HepG2 (cell line): ENCODE data around the gene REST. TPM values are rescaled to one million over a fixed set of nuclear protein-coding genes. Genes with fewer than 3 reads are reported as not detected.

Experiments
- ELK4 ChIP-seq: sonication (generic); formaldehyde crosslinking; IDR thresholded peaks from 2 replicates; pipeline ENCODE4 v1.9.0; 2021; ENCODE audit warnings: missing genetic modification reagents, borderline replicate concordance
- FIP1L1 ChIP-seq: fragments of 200-400 bp; formaldehyde crosslinking; IDR thresholded peaks from 2 replicates; pipeline ENCODE4 v1.6.1; 2018; ENCODE audit warnings: low read depth, mild to moderate bottlenecking, low read length, moderate library complexity, borderline replicate concordance; ENCODE audit not compliant: insufficient read depth
- FOXC1 ChIP-seq: sonication (generic); formaldehyde crosslinking; IDR thresholded peaks from 2 replicates; pipeline ENCODE4 v1.8.0; 2022; ENCODE audit warnings: mild to moderate bottlenecking, missing genetic modification reagents, borderline replicate concordance
- GABPB1 ChIP-seq: IDR thresholded peaks from 2 replicates; pipeline ENCODE4 v1.6.1; 2016; ENCODE audit warnings: mild to moderate bottlenecking, missing genetic modification reagents, moderate library complexity, missing compliant biosample characterization
- HBP1 ChIP-seq: IDR thresholded peaks from 2 replicates; pipeline ENCODE4 v1.6.1; 2016; ENCODE audit warnings: low read depth, control low read depth
- PHF20 ChIP-seq: sonication (generic); formaldehyde crosslinking; IDR thresholded peaks from 2 replicates; pipeline ENCODE4 v1.5.0; 2020; ENCODE audit warnings: mild to moderate bottlenecking, missing genetic modification reagents
- PPARG ChIP-seq: conservative IDR thresholded peaks from 2 replicates; pipeline ENCODE4 v1.6.1; 2016; ENCODE audit warnings: missing biosample characterization, missing genetic modification reagents
- PTBP1 ChIP-seq: fragments of 200-400 bp; formaldehyde crosslinking; IDR thresholded peaks from 2 replicates; pipeline ENCODE4 v1.6.1; 2018; ENCODE audit warnings: low read length, low read depth; ENCODE audit not compliant: poor library complexity, severe bottlenecking
- SNAPC2 ChIP-seq: sonication (generic); formaldehyde crosslinking; IDR thresholded peaks from 2 replicates; pipeline ENCODE4 v1.8.1; 2022; ENCODE audit warnings: mild to moderate bottlenecking, missing genetic modification reagents
- TP53 ChIP-seq: sonication (generic); formaldehyde crosslinking; conservative IDR thresholded peaks from 2 replicates; pipeline ENCODE4 v1.4.0; 2020; ENCODE audit warnings: missing genetic modification reagents
- U2AF1 ChIP-seq: fragments of 200-400 bp; formaldehyde crosslinking; optimal IDR thresholded peaks from 2 replicates; pipeline ENCODE3; 2017; ENCODE audit warnings: mild to moderate bottlenecking, low read depth, low read length
- ZBTB37 ChIP-seq: sonication (generic); formaldehyde crosslinking; IDR thresholded peaks from 2 replicates; pipeline ENCODE4 v1.4.0; 2020; ENCODE audit warnings: mild to moderate bottlenecking, missing genetic modification reagents
- ZBTB7B ChIP-seq: sonication (generic); formaldehyde crosslinking; IDR thresholded peaks from 2 replicates; pipeline ENCODE4 v1.4.0; 2020; ENCODE audit warnings: missing genetic modification reagents
- ZNF20 ChIP-seq: sonication (generic); formaldehyde crosslinking; IDR thresholded peaks from 2 replicates; pipeline ENCODE4 v1.4.0; 2020; ENCODE audit warnings: mild to moderate bottlenecking, moderate library complexity, missing genetic modification reagents
- ZNF230 ChIP-seq: sonication (generic); formaldehyde crosslinking; IDR thresholded peaks from 2 replicates; pipeline ENCODE4 v1.4.0; 2020; ENCODE audit warnings: mild to moderate bottlenecking, missing genetic modification reagents
- ZNF34 ChIP-seq: sonication (generic); formaldehyde crosslinking; IDR thresholded peaks from 2 replicates; pipeline ENCODE4 v1.4.0; 2020; ENCODE audit warnings: mild to moderate bottlenecking, missing genetic modification reagents, borderline replicate concordance
- ZNF44 ChIP-seq: sonication (generic); formaldehyde crosslinking; IDR thresholded peaks from 2 replicates; pipeline ENCODE4 v1.5.1; 2020; ENCODE audit warnings: mild to moderate bottlenecking, missing genetic modification reagents
- ZNF510 ChIP-seq: sonication (generic); formaldehyde crosslinking; IDR thresholded peaks from 2 replicates; pipeline ENCODE4 v1.4.0; 2020; ENCODE audit warnings: low read depth, mild to moderate bottlenecking, missing genetic modification reagents
- ZNF543 ChIP-seq: sonication (generic); formaldehyde crosslinking; IDR thresholded peaks from 2 replicates; pipeline ENCODE4 v1.4.0; 2020; ENCODE audit warnings: mild to moderate bottlenecking, missing genetic modification reagents
- ZNF614 ChIP-seq: IDR thresholded peaks from 2 replicates; pipeline ENCODE4 v1.6.1; 2018; ENCODE audit warnings: missing biosample characterization, missing genetic modification reagents, inconsistent platforms, borderline replicate concordance
- ZNF629 ChIP-seq: sonication (generic); formaldehyde crosslinking; conservative IDR thresholded peaks from 2 replicates; pipeline ENCODE4 v1.5.0; 2020; ENCODE audit warnings: missing genetic modification reagents
- ZNF704 ChIP-seq: sonication (generic); formaldehyde crosslinking; IDR thresholded peaks from 2 replicates; pipeline ENCODE4 v1.8.1; 2023; ENCODE audit warnings: mild to moderate bottlenecking, inconsistent platforms, moderate library complexity, missing genetic modification reagents, borderline replicate concordance
- ZNF710 ChIP-seq: sonication (generic); formaldehyde crosslinking; IDR thresholded peaks from 2 replicates; pipeline ENCODE4 v1.5.0; 2020; ENCODE audit warnings: mild to moderate bottlenecking, missing genetic modification reagents, borderline replicate concordance
- polyA plus RNA-seq, 8 experiments: library from polyadenylated mRNA; depleted of rRNA in 3 of 8; stranded (reverse) in 7 of 8; unstranded in 1 of 8; fragments of >200 nt; fragmentation: Illumina TruSeq in 4 of 8; extraction: Trizol in 4 of 8; gene quantifications; 2 replicates each; pipeline versions ENCODE4 v1.2.1 to v1.2.3, GENCODE V29; 2011 to 2016; ENCODE audit warnings: low read depth in 4 of 8, missing spikeins in 1 of 8, mixed read lengths in 1 of 8; ENCODE audit not compliant: insufficient read depth in 1 of 8
- total RNA-seq, 5 experiments: library from RNA; depleted of rRNA; stranded (reverse); fragments of >200 nt; fragmentation: Illumina TruSeq; extraction: Trizol; gene quantifications; 2 replicates each; pipeline ENCODE4 v1.2.3, GENCODE V29; 2016; ENCODE audit warnings: low read depth in 1 of 5

REST gene
- total and polyA plus RNA-seq, 2 of the 13 experiments (the other 11 are each of a cell fraction or from before 2014, with no cell fraction given), result 12.7 to 22.4 TPM

- TF ChIP-seq HBP1 (CRISPR knock-in tag) (0 out of 2 replicates have a peak, but pooled peaks have one; percentile 50), ZNF20 (CRISPR knock-in tag) (no peak), ZNF704 (CRISPR knock-in tag) (no peak), FIP1L1 (no peak), ZNF510 (CRISPR knock-in tag) (0 out of 2 replicates have a peak, but pooled peaks have one; percentile 43), GABPB1 (CRISPR knock-in tag) (peak; percentile 78), PTBP1 (no peak), ZBTB37 (CRISPR knock-in tag) (no peak), ZNF44 (CRISPR knock-in tag) (peak; percentile 88), ZNF614 (CRISPR knock-in tag) (no peak), ZNF34 (CRISPR knock-in tag) (no peak), ELK4 (CRISPR knock-in tag) (no peak), PHF20 (CRISPR knock-in tag) (peak; percentile 80), ZNF629 (CRISPR knock-in tag) (no peak), PPARG (CRISPR knock-in tag) (no peak), FOXC1 (CRISPR knock-in tag) (no peak; the same call in 1 of the 2 replicates), SNAPC2 (CRISPR knock-in tag) (no peak), ZNF543 (CRISPR knock-in tag) (no peak; the same call in 1 of the 2 replicates), TP53 (CRISPR knock-in tag) (no peak), U2AF1 (no peak), ZBTB7B (CRISPR knock-in tag) (no peak), ZNF230 (CRISPR knock-in tag) (no peak), ZNF710 (CRISPR knock-in tag) (no peak)
Observed at GRCh38 chr4:56978750-56979303, 71.1 kb downstream of the REST start, which contains the start of gene POLR2B (continued).
